ENCODE data around the gene CHRNA5.

Gene CHRNA5

DNA sequence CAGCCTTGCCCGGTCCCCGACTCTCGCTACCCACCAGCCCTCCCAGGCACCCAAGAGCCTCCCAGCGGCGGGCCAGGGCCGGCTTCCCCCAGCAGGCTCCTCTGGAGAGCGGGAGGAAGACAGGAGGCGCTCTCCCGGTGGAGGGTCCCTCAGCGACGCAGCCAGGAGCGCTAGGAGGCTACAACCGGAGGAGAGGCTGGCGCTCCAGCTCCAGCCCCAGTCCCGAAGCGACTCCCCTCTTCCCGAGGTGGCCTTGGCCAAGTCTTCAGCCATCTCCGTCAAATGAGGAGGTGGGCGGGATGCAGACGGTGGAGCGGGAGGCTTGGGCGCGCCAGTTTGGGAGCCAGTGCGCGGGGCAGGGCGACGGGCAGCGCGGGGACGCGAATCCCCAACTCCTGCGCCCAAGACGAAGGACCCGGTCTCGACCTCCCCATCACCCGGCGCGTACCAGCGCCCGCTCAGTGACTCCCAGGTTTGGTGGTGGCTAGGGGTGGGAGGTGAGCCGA, 54.8 kb downstream of the CHRNA5 start:
- Histone ChIP-seq H3K27me3 (ENCODE audit: insufficient read depth, low read depth) (no peaks in the 10 kb centered on the region), H3K9ac (no peak overlapping the region), H4K20me1 (ENCODE audit: insufficient read depth) (no peaks in the 10 kb centered on the region), H3K4me1 (ENCODE audit: low read depth, poor library complexity, severe bottlenecking) (peaks cover 3% of the 10 kb centered on the region), H3K4me3 (IDR thresholded peaks at IDR 0.05; ENCODE audit: insufficient read depth, low read depth, low read length) (no peak overlapping the region), H3K27ac (no peak overlapping the region), H3K4me2 (no peak overlapping the region), H2AFZ (ENCODE audit: low read depth) (no peak overlapping the region), H3K79me2 (ENCODE audit: insufficient read depth, low read depth) (no peaks in the 10 kb centered on the region), H3K36me3 (ENCODE audit: insufficient read depth) (no peaks in the 10 kb centered on the region)
- TF ChIP-seq, protein P1, sequence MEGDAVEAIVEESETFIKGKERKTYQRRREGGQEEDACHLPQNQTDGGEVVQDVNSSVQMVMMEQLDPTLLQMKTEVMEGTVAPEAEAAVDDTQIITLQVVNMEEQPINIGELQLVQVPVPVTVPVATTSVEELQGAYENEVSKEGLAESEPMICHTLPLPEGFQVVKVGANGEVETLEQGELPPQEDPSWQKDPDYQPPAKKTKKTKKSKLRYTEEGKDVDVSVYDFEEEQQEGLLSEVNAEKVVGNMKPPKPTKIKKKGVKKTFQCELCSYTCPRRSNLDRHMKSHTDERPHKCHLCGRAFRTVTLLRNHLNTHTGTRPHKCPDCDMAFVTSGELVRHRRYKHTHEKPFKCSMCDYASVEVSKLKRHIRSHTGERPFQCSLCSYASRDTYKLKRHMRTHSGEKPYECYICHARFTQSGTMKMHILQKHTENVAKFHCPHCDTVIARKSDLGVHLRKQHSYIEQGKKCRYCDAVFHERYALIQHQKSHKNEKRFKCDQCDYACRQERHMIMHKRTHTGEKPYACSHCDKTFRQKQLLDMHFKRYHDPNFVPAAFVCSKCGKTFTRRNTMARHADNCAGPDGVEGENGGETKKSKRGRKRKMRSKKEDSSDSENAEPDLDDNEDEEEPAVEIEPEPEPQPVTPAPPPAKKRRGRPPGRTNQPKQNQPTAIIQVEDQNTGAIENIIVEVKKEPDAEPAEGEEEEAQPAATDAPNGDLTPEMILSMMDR (conservative IDR thresholded peaks at IDR 0.05; ENCODE audit: low read depth, low read length) = no peak

DNA sequence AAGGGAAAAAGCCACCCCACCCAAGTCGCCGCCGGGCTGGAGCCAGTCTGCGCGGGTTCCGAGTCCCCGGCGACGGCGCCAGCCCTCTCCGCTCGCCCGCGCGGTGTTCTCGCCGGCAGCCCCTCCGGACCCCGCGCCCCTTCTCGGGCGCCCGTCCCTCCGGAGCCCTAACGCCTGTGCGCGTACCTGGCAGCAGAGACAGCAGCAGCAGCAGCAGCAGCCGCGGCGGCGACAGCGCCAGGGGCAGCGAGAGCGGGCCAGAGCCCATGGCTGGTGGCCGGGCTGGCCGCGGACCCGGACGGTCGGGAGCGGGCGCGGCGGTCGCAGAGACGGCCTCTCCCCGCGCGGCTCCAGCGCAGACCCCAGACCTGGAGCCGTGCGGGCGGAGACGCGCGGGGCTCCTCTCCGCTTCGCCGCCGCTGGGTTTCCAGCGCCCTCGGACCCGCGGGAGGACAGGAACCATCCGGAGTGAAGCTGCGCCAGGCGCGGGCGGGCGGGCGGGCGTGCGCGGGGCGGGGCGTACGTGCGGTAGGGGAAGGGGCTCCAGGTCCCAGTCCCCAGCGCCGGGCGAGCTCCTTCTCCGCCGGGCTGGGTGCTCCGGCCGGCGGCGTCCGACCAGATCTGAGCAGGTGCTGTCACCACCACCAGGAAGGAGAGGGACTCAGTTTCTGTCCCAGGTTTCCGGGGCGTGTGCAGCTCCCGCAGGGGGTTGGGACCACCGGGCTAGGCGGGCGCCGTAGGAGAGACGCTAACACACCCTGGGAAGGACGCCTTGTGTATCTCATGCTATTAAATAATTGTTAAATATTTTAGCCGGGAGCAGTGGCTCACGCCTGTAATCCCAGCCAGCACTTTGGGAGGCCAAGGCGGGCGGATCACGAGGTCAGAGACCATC, 55.5 kb downstream of the CHRNA5 start, which contains the start of gene CHRNA3:
TSS of gene CHRNA3 (minus strand) at position 470 of the 895 bp plus-strand sequence. CDS start at position 268, 202 bp downstream.
- Histone ChIP-seq H3K36me3 (ENCODE audit: insufficient read depth) (no peaks in the 10 kb centered on the region), H3K4me1 (ENCODE audit: low read depth, poor library complexity, severe bottlenecking) (peaks cover 3% of the 10 kb centered on the region), H3K27ac (no peak within 1 kb of the TSS), H2AFZ (ENCODE audit: low read depth) (no peak within 1 kb of the TSS), H3K4me3 (IDR thresholded peaks at IDR 0.05; ENCODE audit: insufficient read depth, low read depth, low read length) (no peak within 1 kb of the TSS), H3K4me2 (no peak within 1 kb of the TSS), H3K79me2 (ENCODE audit: insufficient read depth, low read depth) (no peaks in the 10 kb centered on the region), H3K27me3 (ENCODE audit: insufficient read depth, low read depth) (no peaks in the 10 kb centered on the region), H3K9ac (no peak within 1 kb of the TSS), H4K20me1 (ENCODE audit: insufficient read depth) (no peaks in the 10 kb centered on the region)
- TF ChIP-seq, protein P1 (conservative IDR thresholded peaks at IDR 0.05; ENCODE audit: low read depth, low read length) = no peak

DNA sequence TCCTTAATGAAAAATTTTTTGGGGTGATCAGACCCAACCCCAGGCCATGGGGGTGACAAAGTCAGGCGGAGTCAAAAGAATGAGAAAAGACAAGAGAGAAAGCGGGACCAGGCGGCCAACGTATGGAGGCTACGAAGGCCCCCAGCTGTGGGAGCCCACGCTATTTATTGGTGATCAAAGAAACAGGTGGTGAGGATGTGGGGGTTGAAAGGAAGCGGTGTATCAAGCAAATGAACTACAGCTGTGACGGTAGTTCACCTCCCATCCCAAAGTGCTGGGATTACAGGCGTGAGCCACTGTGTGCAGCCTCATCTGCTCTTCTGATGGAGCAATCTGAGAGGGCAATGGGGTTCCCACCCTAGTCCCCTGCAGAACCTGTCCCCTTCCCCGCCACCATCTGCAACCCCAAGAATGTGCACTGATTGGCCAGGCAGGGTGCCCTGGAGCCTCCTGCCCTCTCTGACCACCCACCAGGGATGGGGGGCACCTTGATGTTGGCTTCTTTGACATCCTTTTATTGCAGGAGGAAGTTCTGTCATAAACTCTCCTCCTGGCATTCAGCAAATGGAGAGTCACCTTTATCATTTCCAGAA, 56.6 kb downstream of the CHRNA5 start:
- Histone ChIP-seq H3K4me2 (no peak overlapping the region), H3K27me3 (ENCODE audit: insufficient read depth, low read depth) (no peaks in the 10 kb centered on the region), H3K79me2 (ENCODE audit: insufficient read depth, low read depth) (no peaks in the 10 kb centered on the region), H2AFZ (ENCODE audit: low read depth) (no peak overlapping the region), H3K27ac (no peak overlapping the region), H3K4me1 (ENCODE audit: low read depth, poor library complexity, severe bottlenecking) (peaks cover 3% of the 10 kb centered on the region), H3K9ac (no peak overlapping the region), H3K36me3 (ENCODE audit: insufficient read depth) (no peaks in the 10 kb centered on the region), H3K4me3 (IDR thresholded peaks at IDR 0.05; ENCODE audit: insufficient read depth, low read depth, low read length) (no peak overlapping the region), H4K20me1 (ENCODE audit: insufficient read depth) (no peaks in the 10 kb centered on the region)
- TF ChIP-seq, protein P1 (conservative IDR thresholded peaks at IDR 0.05; ENCODE audit: low read depth, low read length) = no peak

DNA sequence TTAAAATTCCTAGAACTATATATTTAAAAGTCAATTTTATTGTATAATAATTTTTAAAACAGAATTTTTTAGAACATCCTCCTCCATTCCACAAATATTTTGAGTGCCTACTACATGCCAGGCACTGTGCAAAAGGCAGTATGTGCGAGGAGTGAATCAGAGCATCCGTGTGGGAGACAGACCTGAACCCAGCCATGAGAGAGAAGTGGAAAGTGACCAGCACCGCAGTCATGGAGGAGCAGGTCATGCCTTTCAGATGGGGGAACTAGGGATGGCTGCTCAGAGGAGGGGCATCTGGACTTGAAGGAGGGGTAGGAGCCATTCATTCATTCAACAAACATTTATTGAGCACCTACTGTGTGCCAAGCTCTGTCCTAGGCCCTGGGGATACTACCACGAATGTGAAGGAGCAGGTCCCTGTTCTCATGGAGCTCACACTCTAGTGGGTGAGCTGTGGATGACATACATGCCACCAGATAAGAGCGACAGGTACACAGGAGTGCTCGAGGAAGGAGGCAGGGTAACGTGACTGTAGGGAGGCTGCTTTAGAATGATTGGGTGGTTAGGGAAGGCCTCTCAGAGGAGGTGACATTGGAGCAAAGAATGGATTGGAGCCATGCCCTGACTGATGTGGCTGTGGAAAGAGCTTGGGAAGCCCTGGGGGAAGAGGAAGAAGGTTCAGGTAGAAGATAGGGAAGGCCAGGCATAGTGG, 58.6 kb downstream of the CHRNA5 start:
- Histone ChIP-seq H2AFZ (ENCODE audit: low read depth) (no peak overlapping the region), H4K20me1 (ENCODE audit: insufficient read depth) (no peaks in the 10 kb centered on the region), H3K4me3 (IDR thresholded peaks at IDR 0.05; ENCODE audit: insufficient read depth, low read depth, low read length) (no peak overlapping the region), H3K79me2 (ENCODE audit: insufficient read depth, low read depth) (no peaks in the 10 kb centered on the region), H3K27ac (no peak overlapping the region), H3K9ac (no peak overlapping the region), H3K4me2 (no peak overlapping the region), H3K4me1 (ENCODE audit: low read depth, poor library complexity, severe bottlenecking) (no peaks in the 10 kb centered on the region), H3K36me3 (ENCODE audit: insufficient read depth) (no peaks in the 10 kb centered on the region), H3K27me3 (ENCODE audit: insufficient read depth, low read depth) (no peaks in the 10 kb centered on the region)
- TF ChIP-seq, protein P1 (conservative IDR thresholded peaks at IDR 0.05; ENCODE audit: low read depth, low read length) = no peak

Data from KMS-11 (cell line).